Heart left ventricle (tissue), 16 donors: ENCODE data around the gene MRPL53. TPM values are rescaled to one million over a fixed set of nuclear protein-coding genes. Genes with fewer than 3 reads are reported as not detected.

Experiments
- ATAC-seq, 4 donors: fragments of 200-7000 bp; cut with Tn5 transposase; one replicate each; pipeline ENCODE4 v1.9.1; 2020 to 2022; ENCODE audit warnings: moderate library complexity in 4 of 4, mild to moderate bottlenecking in 3 of 4, moderate number of reproducible peaks in 1 of 4
- DNase-seq, 5 donors: peaks; one replicate each; pipeline ENCODE4 v3.0.0-alpha.2; 2020
- H3K27ac ChIP-seq, 12 donors: fragments of 200-600 bp; sonication (generic) in 4 of 12; one replicate each; pipeline versions ENCODE4 v1.5.0 to v1.8.0; 2016 to 2022; ENCODE audit warnings: mild to moderate bottlenecking in 2 of 12
- H3K27me3 ChIP-seq, 9 donors: fragments of 200-600 bp; sonication (generic) in 2 of 9; one replicate each; pipeline versions ENCODE4 v1.5.1 to v1.8.0; 2016 to 2022; ENCODE audit warnings: mild to moderate bottlenecking in 3 of 9
- H3K36me3 ChIP-seq, 9 donors: fragments of 200-600 bp; sonication (generic) in 2 of 9; one replicate each; pipeline versions ENCODE4 v1.5.0 to v1.8.0; 2018 to 2022; ENCODE audit warnings: mild to moderate bottlenecking in 2 of 9
- H3K4me1 ChIP-seq, 12 donors: fragments of 200-600 bp; sonication (generic) in 4 of 12; one replicate each; pipeline versions ENCODE4 v1.5.0 to v1.8.0; 2016 to 2022; ENCODE audit warnings: mild to moderate bottlenecking in 3 of 12
- H3K4me3 ChIP-seq, 12 donors: fragments of 200-600 bp; sonication (generic) in 4 of 12; one replicate each; pipeline versions ENCODE4 v1.5.0 to v1.8.0; 2017 to 2022; ENCODE audit warnings: mild to moderate bottlenecking in 9 of 12, moderate library complexity in 4 of 12
- H3K9me3 ChIP-seq, 12 donors: fragments of 200-600 bp; sonication (generic) in 4 of 12; one replicate each; pipeline versions ENCODE4 v1.5.0 to v1.8.0; 2016 to 2022; ENCODE audit warnings: mild to moderate bottlenecking in 1 of 12
- POLR2A ChIP-seq, 2 donors: fragments of 450-650 bp; IDR thresholded peaks; one replicate each; pipeline ENCODE4 v1.6.1; 2017; ENCODE audit warnings: antibody characterized with exemption in 2 of 2, mild to moderate bottlenecking in 2 of 2, moderate library complexity in 2 of 2
- WGBS, 4 donors: extraction: QIAGEN DNeasy Blood & Tissue Kit in 2 of 4; methylation state at CpG; one replicate each; pipeline versions ENCODE4 v1.1.5 to v1.1.7; 2013 to 2018; 5-methylcytosine and 5-hydroxymethylcytosine counted together
- intact Hi-C, 10 donors: fragments of 100-400 bp; cut with DNase I; formaldehyde crosslinking; loops; one replicate each; pipeline versions ENCODE4 v1.11.1 to v1.14.2; 2022
- polyA plus RNA-seq, 2 donors: library from polyadenylated mRNA; stranded (reverse); fragments of 200-250 nt; gene quantifications; one replicate each; pipeline ENCODE4 v1.2.3, GENCODE V29; 2013
- total RNA-seq, 9 donors: library from RNA; depleted of rRNA in 2 of 9; stranded (reverse); fragments of >200 nt in 2 of 9; fragmentation: NEBNext Ultra II Directional in 3 of 9; extraction: Animal tissue kit (Norgen Biotek cat#: 25700) in 3 of 9; gene quantifications; one replicate each; pipeline versions ENCODE4 v1.1.0 to v1.2.4, GENCODE V29; 2016 to 2023
- TF ChIP-seq, protein P1 (sequence below), 12 donors: fragments of 200-600 bp; sonication (generic) in 4 of 12; IDR thresholded peaks; one replicate each; pipeline versions ENCODE4 v1.5.0 to v1.8.0; 2018 to 2022; ENCODE audit warnings: antibody characterized with exemption in 12 of 12, mild to moderate bottlenecking in 5 of 12
- donor health status: ischemic (EF 13 %, LVEDD 7.1; RV severe dilation, severe dysfunction).
- donor health status: healthy with polysubstance abuse.
- donor health status: DM: no; HTN: yes; CAD: no.
- donor health status: DM: no; HTN: no; CAD: no.
- donor health status: ischemic (EF 25% LVEDD 6.9; RV normal size, moderate dysfunction).
- donor health status: ischemic (EF 25% LVEDD 5.7; RV mildly dilated, moderate dysfunction).
- donor health status: healthy.
- donor health status: DM: yes; HTN: yes; CAD: no.
- donor health status: ischemic (EF 35%, LVEDD 5.7; RV mildly dilated, moderate dysfunction).
- donor health status: nonischemic (EF 11% LVEDD 7.7; RV severe dilation, severe dysfunction).
- donor health status: DM: yes; HTN: yes; CAD: no.
- donor health status: PGD.
- donor health status: ischemic (EF 29% LVEDD 5.4; RV normal size, mild dysfunction).
- donor health status: nonischemic (EF 23%, LVEDD 6.1; RV moderate dilation, normal function).

The MRPL53 gene
- total and polyA plus RNA-seq, 11 donors = 64.9 to 180 (median 135) TPM

DNA sequence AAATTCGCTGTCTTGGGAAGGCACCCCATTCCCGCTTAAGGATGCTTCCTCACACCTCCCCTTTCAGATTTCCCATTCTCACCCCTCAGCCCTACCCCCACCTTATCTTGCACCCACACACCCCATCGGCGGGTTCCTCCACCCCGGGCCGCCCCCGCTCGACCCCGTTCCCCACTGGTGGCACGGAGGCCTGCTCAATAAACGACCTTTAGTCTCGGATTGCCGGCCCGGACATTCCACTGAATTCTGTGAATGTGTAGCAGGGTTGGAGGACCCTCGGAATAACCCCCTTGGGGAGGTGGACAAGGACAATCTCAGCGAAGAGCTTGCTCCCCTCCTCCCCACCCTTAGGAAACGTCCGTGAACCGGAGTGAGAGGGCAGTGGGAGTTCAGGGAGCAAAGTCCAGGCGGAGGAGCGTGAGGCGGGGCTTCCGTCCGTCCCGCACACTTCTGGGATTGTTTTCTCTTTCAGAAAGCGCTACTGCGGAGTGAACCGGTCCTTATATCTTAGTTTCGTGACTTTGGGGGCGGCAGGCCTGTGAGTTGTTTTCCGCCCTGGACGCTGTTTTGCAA lies 29.8 kb upstream of the MRPL53 start:
- intact Hi-C loops = loop anchor here in 4 of 10 donors (5.0 kb wide), 3 partner anchors 75 to 85 kb away; no protein-coding TSS in a partner anchor
- Histone ChIP-seq H3K36me3 (peaks cover 0 to 18% (median 15%) of the 10 kb centered on the region in 9 donors), H3K4me3 (peak overlapping the region; percentile 36 to 87 (median 62)), H3K27ac (peak overlapping the region in 11 of 12 donors; percentile 75 to 90 (median 84)), H3K4me1 (peaks cover 14 to 79% (median 60%) of the 10 kb centered on the region in 12 donors), H3K9me3 (no peaks in the 10 kb centered on the region), H3K27me3 (peaks cover 21 to 69% (median 35%) of the 10 kb centered on the region in 9 donors)
- 9 to 15% (median 12%) methylated on average over 31 to 32 of the region's 32 CpGs for WGBS, 4 donors
- ATAC-seq = no peak
- DNase-seq = peak in 1 of 5 donors; percentile 44
- TF ChIP-seq POLR2A (IDR thresholded peaks at IDR 0.05) = no peak
- TF ChIP-seq, protein P1, sequence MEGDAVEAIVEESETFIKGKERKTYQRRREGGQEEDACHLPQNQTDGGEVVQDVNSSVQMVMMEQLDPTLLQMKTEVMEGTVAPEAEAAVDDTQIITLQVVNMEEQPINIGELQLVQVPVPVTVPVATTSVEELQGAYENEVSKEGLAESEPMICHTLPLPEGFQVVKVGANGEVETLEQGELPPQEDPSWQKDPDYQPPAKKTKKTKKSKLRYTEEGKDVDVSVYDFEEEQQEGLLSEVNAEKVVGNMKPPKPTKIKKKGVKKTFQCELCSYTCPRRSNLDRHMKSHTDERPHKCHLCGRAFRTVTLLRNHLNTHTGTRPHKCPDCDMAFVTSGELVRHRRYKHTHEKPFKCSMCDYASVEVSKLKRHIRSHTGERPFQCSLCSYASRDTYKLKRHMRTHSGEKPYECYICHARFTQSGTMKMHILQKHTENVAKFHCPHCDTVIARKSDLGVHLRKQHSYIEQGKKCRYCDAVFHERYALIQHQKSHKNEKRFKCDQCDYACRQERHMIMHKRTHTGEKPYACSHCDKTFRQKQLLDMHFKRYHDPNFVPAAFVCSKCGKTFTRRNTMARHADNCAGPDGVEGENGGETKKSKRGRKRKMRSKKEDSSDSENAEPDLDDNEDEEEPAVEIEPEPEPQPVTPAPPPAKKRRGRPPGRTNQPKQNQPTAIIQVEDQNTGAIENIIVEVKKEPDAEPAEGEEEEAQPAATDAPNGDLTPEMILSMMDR (IDR thresholded peaks at IDR 0.05) = no peak

DNA sequence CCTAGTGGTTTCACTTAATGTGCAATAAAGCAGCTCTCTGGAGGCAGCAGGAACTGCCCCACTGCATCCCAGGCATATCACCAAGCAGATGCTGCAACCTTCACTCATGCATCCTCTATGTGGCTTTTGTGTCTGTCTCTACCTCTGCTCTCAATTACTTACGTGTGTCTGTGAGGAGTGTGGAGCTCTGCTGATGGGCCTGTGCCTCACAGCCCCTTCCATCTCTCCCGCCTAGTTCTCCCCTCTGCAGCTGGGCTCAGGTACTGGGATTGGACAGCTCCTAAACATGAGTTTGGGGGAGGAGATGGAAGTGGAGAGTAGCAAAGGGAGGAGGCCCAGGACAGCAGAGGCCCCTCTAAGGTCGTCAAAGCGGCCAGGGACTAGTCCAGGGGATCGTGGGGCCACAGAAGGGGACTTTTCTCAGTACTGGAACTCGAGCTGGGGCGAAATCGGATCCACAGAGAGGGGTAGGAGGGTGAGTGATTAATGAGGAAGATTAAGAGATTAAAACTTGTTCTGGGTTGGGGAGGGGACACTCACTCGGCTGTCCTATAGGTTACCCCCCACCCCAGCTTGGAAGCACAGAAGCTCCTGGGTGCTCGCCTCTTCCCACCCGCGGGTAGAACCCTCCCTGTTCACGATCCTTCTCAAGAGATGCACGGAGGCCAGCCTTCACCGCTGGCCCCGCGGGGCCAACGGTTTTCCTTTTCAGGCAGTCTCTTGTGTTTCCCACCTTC lies 29.0 kb upstream of the MRPL53 start:
- Histone ChIP-seq H3K36me3 (peaks cover 0 to 18% (median 15%) of the 10 kb centered on the region in 9 donors), H3K27ac (no peak overlapping the region), H3K9me3 (no peaks in the 10 kb centered on the region), H3K4me3 (peak overlapping the region in 4 of 12 donors; percentile 59 to 87 (median 66)), H3K27me3 (peaks cover 21 to 73% (median 35%) of the 10 kb centered on the region in 9 donors), H3K4me1 (peaks cover 12 to 73% (median 55%) of the 10 kb centered on the region in 12 donors)
- intact Hi-C loops = loop anchor here in 4 of 10 donors (5.0 kb wide), 3 partner anchors 76 to 86 kb away; no protein-coding TSS in a partner anchor
- DNase-seq (no peak), ATAC-seq (no peak)
- TF ChIP-seq POLR2A (IDR thresholded peaks at IDR 0.05) = no peak
- TF ChIP-seq, protein P1 (IDR thresholded peaks at IDR 0.05) = no peak
- 61 to 76% (median 73%) methylated on average over 18 of the region's 18 CpGs for WGBS, 4 donors

DNA sequence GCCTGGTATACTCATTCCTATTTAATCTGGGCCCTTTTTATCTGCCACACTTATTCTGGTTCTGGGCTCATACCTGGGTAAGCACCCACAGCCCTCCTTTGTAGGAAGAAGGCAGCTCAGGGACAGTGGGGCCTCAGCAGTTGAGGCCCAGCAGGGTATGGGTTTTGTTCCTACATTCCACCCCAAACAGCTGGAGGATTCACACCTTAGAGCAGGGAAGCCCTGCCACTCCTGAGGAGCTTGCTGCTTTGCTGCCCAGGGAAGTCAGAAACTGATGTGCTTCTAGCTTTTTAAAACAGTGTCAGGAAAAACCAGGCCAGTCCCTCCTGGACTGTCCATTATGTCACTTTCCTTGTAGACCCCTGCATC lies 28.1 kb upstream of the MRPL53 start:
- Histone ChIP-seq H3K4me3 (no peak overlapping the region), H3K4me1 (peaks cover 9 to 63% (median 46%) of the 10 kb centered on the region in 12 donors), H3K36me3 (peaks cover 0 to 13% (median 10%) of the 10 kb centered on the region in 9 donors), H3K9me3 (no peaks in the 10 kb centered on the region), H3K27me3 (peaks cover 21 to 65% (median 35%) of the 10 kb centered on the region in 9 donors), H3K27ac (no peak overlapping the region)
- intact Hi-C loops = loop anchor here in 4 of 10 donors (5.0 kb wide), 3 partner anchors 77 to 87 kb away; no protein-coding TSS in a partner anchor
- TF ChIP-seq POLR2A (IDR thresholded peaks at IDR 0.05) = no peak
- TF ChIP-seq, protein P1 (IDR thresholded peaks at IDR 0.05) = no peak
- DNase-seq (no peak), ATAC-seq (no peak)
